CD4-positive, CD25-positive, alpha-beta regulatory T cell (primary cell): ENCODE results near the gene NOS1AP. TPM values are rescaled to one million over a fixed set of nuclear protein-coding genes. Genes with fewer than 3 reads are reported as not detected.

Experiments
- ATAC-seq, 2 donors: fragments of 150-1000 bp; cut with Tn5 transposase; one replicate each; pipeline ENCODE4 v1.10.0; 2021; ENCODE audit warnings: low read depth in 2 of 2, moderate number of reproducible peaks in 2 of 2, moderate library complexity in 1 of 2
- DNase-seq, 3 donors: peaks; one replicate each; pipeline versions ENCODE4 v3.0.0 to v3.0.0-alpha.2; 2012 to 2022; ENCODE audit warnings: mixed read lengths in 1 of 3
- H3K27ac ChIP-seq: one replicate; pipeline ENCODE4 v1.7.0; 2013; ENCODE audit warnings: mild to moderate bottlenecking, low read length; ENCODE audit not compliant: insufficient read depth, poor library complexity, severe bottlenecking
- H3K27me3 ChIP-seq: one replicate; pipeline ENCODE4 v1.7.0; 2013; ENCODE audit warnings: low read length; ENCODE audit not compliant: control insufficient read depth, insufficient read depth
- H3K36me3 ChIP-seq: one replicate; pipeline ENCODE4 v1.7.0; 2013; ENCODE audit warnings: mild to moderate bottlenecking, low read length, moderate library complexity; ENCODE audit not compliant: control insufficient read depth, insufficient read depth
- H3K4me1 ChIP-seq: 2 replicates; pipeline ENCODE4 v1.7.0; 2013; ENCODE audit warnings: mild to moderate bottlenecking, low read length; ENCODE audit not compliant: insufficient read depth, control insufficient read depth, poor library complexity, severe bottlenecking
- H3K4me3 ChIP-seq: one replicate; pipeline ENCODE4 v1.7.0; 2013; ENCODE audit warnings: low read depth, mild to moderate bottlenecking, low read length, moderate library complexity
- H3K9me3 ChIP-seq, 2 experiments: 1 replicate in 1 of 2; 2 replicates in 1 of 2; pipeline ENCODE4 v1.7.0; 2013; ENCODE audit warnings: low read length in 2 of 2, mild to moderate bottlenecking in 1 of 2, moderate library complexity in 1 of 2; ENCODE audit not compliant: control insufficient read depth in 2 of 2
- H3K27ac Mint-ChIP-seq, 3 donors: one replicate each; pipeline ENCODE4 v1.8.0; 2020 to 2022; ENCODE audit warnings: mild to moderate bottlenecking in 3 of 3, mixed read lengths in 3 of 3, moderate library complexity in 2 of 3
- H3K27me3 Mint-ChIP-seq: one replicate; pipeline ENCODE4 v1.8.0; 2022; ENCODE audit warnings: mild to moderate bottlenecking, mixed read lengths
- H3K36me3 Mint-ChIP-seq: one replicate; pipeline ENCODE4 v1.8.0; 2020; ENCODE audit warnings: mixed read lengths
- H3K4me1 Mint-ChIP-seq, 4 donors: one replicate each; pipeline ENCODE4 v1.8.0; 2020 to 2022; ENCODE audit warnings: mixed read lengths in 4 of 4, mild to moderate bottlenecking in 1 of 4
- H3K4me3 Mint-ChIP-seq, 4 donors: one replicate each; pipeline ENCODE4 v1.8.0; 2020 to 2022; ENCODE audit warnings: mild to moderate bottlenecking in 4 of 4, mixed read lengths in 4 of 4, moderate library complexity in 3 of 4
- H3K9me3 Mint-ChIP-seq, 7 donors: one replicate each; pipeline ENCODE4 v1.8.0; 2020 to 2022; ENCODE audit warnings: mixed read lengths in 7 of 7, mild to moderate bottlenecking in 3 of 7, moderate library complexity in 2 of 7
- polyA plus RNA-seq, 4 donors: library from polyadenylated mRNA; unstranded; fragments of 300-500 nt; fragmentation: Illumina TruSeq; gene quantifications; one replicate each; pipeline ENCODE4 v1.2.3, GENCODE V29; 2021
- total RNA-seq: library from RNA; stranded (reverse); gene quantifications from one replicate; pipeline ENCODE4 v1.2.3, GENCODE V29; 2022

NOS1AP gene
- total and polyA plus RNA-seq, 5 donors from 2014 or later: not detected

- no peaks in the 10 kb centered on the region for H3K4me1 Mint-ChIP-seq
- no peak overlapping the region for H3K4me3 ChIP-seq
- DNase-seq: no peak
- no peak for ATAC-seq
- no peaks in the 10 kb centered on the region for H3K9me3 ChIP-seq
- peaks cover 2% of the 10 kb centered on the region for H3K27me3 ChIP-seq
- peaks cover 9% of the 10 kb centered on the region for H3K27me3 Mint-ChIP-seq
- no peak overlapping the region for H3K27ac ChIP-seq
- no peak overlapping the region for H3K4me3 Mint-ChIP-seq
- no peaks in the 10 kb centered on the region for H3K36me3 ChIP-seq
- H3K36me3 Mint-ChIP-seq: no peaks in the 10 kb centered on the region
- no peak overlapping the region for H3K27ac Mint-ChIP-seq
- H3K9me3 Mint-ChIP-seq: no peaks in the 10 kb centered on the region
- H3K4me1 ChIP-seq: no peaks in the 10 kb centered on the region
Measured at GRCh38 chr1:162365284-162366020, 296.0 kb downstream of the NOS1AP start.

GRCh38 chr1:162366149-162366548, 296.7 kb downstream of the NOS1AP start:
- peaks cover 9% of the 10 kb centered on the region for H3K27me3 Mint-ChIP-seq
- Histone ChIP-seq H3K27ac (no peak overlapping the region), H3K27me3 (peaks cover 2% of the 10 kb centered on the region), H3K36me3 (no peaks in the 10 kb centered on the region), H3K4me1 (no peaks in the 10 kb centered on the region), H3K4me3 (no peak overlapping the region), H3K9me3 (no peaks in the 10 kb centered on the region)
- H3K27ac Mint-ChIP-seq: no peak overlapping the region
- no peaks in the 10 kb centered on the region for H3K36me3 Mint-ChIP-seq
- H3K4me1 Mint-ChIP-seq: no peaks in the 10 kb centered on the region
- DNase-seq (no peak), ATAC-seq (no peak)
- H3K9me3 Mint-ChIP-seq: no peaks in the 10 kb centered on the region
- no peak overlapping the region for H3K4me3 Mint-ChIP-seq

- Mint-ChIP-seq H3K27me3 (peaks cover 9% of the 10 kb centered on the region), H3K9me3 (no peaks in the 10 kb centered on the region), H3K4me3 (no peak overlapping the region), H3K27ac (no peak overlapping the region), H3K36me3 (no peaks in the 10 kb centered on the region), H3K4me1 (peaks cover 0 to under 1% (median 0%) of the 10 kb centered on the region in 4 donors)
- Histone ChIP-seq H3K27me3 (peaks cover 2% of the 10 kb centered on the region), H3K4me1 (no peaks in the 10 kb centered on the region), H3K9me3 (no peaks in the 10 kb centered on the region), H3K27ac (no peak overlapping the region), H3K4me3 (no peak overlapping the region), H3K36me3 (no peaks in the 10 kb centered on the region)
- DNase-seq (no peak), ATAC-seq (no peak)
Measured at GRCh38 chr1:162366671-162367070, 297.2 kb downstream of the NOS1AP start.

- ATAC-seq: no peak
- H3K27ac Mint-ChIP-seq: no peak overlapping the region
Measured at GRCh38 chr1:162367073-162367472, 297.6 kb downstream of the NOS1AP start.

GRCh38 chr1:162367772-162368171, 298.3 kb downstream of the NOS1AP start:
- Mint-ChIP-seq H3K27ac (no peak overlapping the region), H3K4me3 (no peak overlapping the region), H3K9me3 (peaks cover 0 to under 1% (median 0%) of the 10 kb centered on the region in 7 donors), H3K4me1 (peaks cover 0 to 2% (median 0%) of the 10 kb centered on the region in 4 donors), H3K36me3 (no peaks in the 10 kb centered on the region), H3K27me3 (peaks cover 9% of the 10 kb centered on the region)
- H3K4me3 ChIP-seq: no peak overlapping the region
- no peak for ATAC-seq
- H3K27me3 ChIP-seq: peaks cover 2% of the 10 kb centered on the region
- DNase-seq: no peak
- H3K4me1 ChIP-seq: no peaks in the 10 kb centered on the region
- no peak overlapping the region for H3K27ac ChIP-seq
- H3K9me3 ChIP-seq: no peaks in the 10 kb centered on the region
- H3K36me3 ChIP-seq: no peaks in the 10 kb centered on the region

More at GRCh38 chr1:162367073-162367472, 297.6 kb downstream of the NOS1AP start:
- no peaks in the 10 kb centered on the region for H3K36me3 ChIP-seq
- no peak overlapping the region for H3K4me3 ChIP-seq
- peaks cover 0 to 2% (median 0%) of the 10 kb centered on the region in 4 donors for H3K4me1 Mint-ChIP-seq
- H3K9me3 Mint-ChIP-seq: no peaks in the 10 kb centered on the region
- DNase-seq: no peak
- peaks cover 9% of the 10 kb centered on the region for H3K27me3 Mint-ChIP-seq
- H3K9me3 ChIP-seq: no peaks in the 10 kb centered on the region
- peaks cover 2% of the 10 kb centered on the region for H3K27me3 ChIP-seq
- H3K4me1 ChIP-seq: no peaks in the 10 kb centered on the region
- H3K4me3 Mint-ChIP-seq: no peak overlapping the region
- H3K36me3 Mint-ChIP-seq: no peaks in the 10 kb centered on the region
- no peak overlapping the region for H3K27ac ChIP-seq

GRCh38 chr1:162368451-162368850, 299.0 kb downstream of the NOS1AP start:
- no peaks in the 10 kb centered on the region for H3K9me3 ChIP-seq
- Mint-ChIP-seq H3K36me3 (no peaks in the 10 kb centered on the region), H3K4me3 (no peak overlapping the region), H3K27ac (no peak overlapping the region), H3K27me3 (peaks cover 7% of the 10 kb centered on the region), H3K4me1 (peaks cover 0 to 2% (median 0%) of the 10 kb centered on the region in 4 donors), H3K9me3 (peaks cover 0 to 2% (median 0%) of the 10 kb centered on the region in 7 donors)
- H3K27ac ChIP-seq: no peak overlapping the region
- H3K27me3 ChIP-seq: peaks cover 2% of the 10 kb centered on the region
- no peak for DNase-seq
- H3K36me3 ChIP-seq: no peaks in the 10 kb centered on the region
- ATAC-seq: no peak
- no peak overlapping the region for H3K4me3 ChIP-seq
- no peaks in the 10 kb centered on the region for H3K4me1 ChIP-seq

- Mint-ChIP-seq H3K36me3 (no peaks in the 10 kb centered on the region), H3K27me3 (peaks cover under 1% of the 10 kb centered on the region)
- no peak for DNase-seq
Measured at GRCh38 chr1:162369571-162369970, 300.1 kb downstream of the NOS1AP start.

GRCh38 chr1:162370161-162370560, 300.7 kb downstream of the NOS1AP start:
- Histone ChIP-seq H3K36me3 (no peaks in the 10 kb centered on the region), H3K27me3 (peaks cover 2% of the 10 kb centered on the region), H3K4me1 (no peaks in the 10 kb centered on the region), H3K9me3 (no peaks in the 10 kb centered on the region), H3K27ac (no peak overlapping the region), H3K4me3 (no peak overlapping the region)
- Mint-ChIP-seq H3K9me3 (peaks cover 0 to 2% (median 0%) of the 10 kb centered on the region in 7 donors), H3K4me3 (no peak overlapping the region), H3K36me3 (no peaks in the 10 kb centered on the region), H3K27ac (no peak overlapping the region), H3K4me1 (peaks cover 0 to 2% (median 0%) of the 10 kb centered on the region in 4 donors), H3K27me3 (no peaks in the 10 kb centered on the region)
- ATAC-seq (no peak), DNase-seq (no peak)

More at GRCh38 chr1:162369571-162369970, 300.1 kb downstream of the NOS1AP start:
- Mint-ChIP-seq H3K27ac (no peak overlapping the region), H3K4me3 (no peak overlapping the region), H3K4me1 (peaks cover 0 to 2% (median 0%) of the 10 kb centered on the region in 4 donors), H3K9me3 (peaks cover 0 to 2% (median 0%) of the 10 kb centered on the region in 7 donors)
- H3K4me1 ChIP-seq: no peaks in the 10 kb centered on the region
- H3K27me3 ChIP-seq: peaks cover 2% of the 10 kb centered on the region
- H3K4me3 ChIP-seq: no peak overlapping the region
- H3K9me3 ChIP-seq: no peaks in the 10 kb centered on the region
- no peaks in the 10 kb centered on the region for H3K36me3 ChIP-seq
- no peak for ATAC-seq
- H3K27ac ChIP-seq: no peak overlapping the region
